ENCODE results near the gene ELOVL1.

GRCh38 chr1:43354936-43355335, 12.9 kb downstream of the ELOVL1 start:
- no peak for TF ChIP-seq CTCF (IDR thresholded peaks at IDR 0.05)
- no peak for TF ChIP-seq POLR2A (IDR thresholded peaks at IDR 0.05; ENCODE audit: low read depth)

Measured in esophagus muscularis mucosa (tissue), 3 donors.